DND-41 (cell line): ENCODE measurements around the gene OLIG1.

ENCODE experiments used
- ATAC-seq: fragments of 200-7000 bp; cut with Tn5 transposase; 3 replicates; pipeline ENCODE4 v1.9.1; 2021; ENCODE audit warnings: low read depth; ENCODE audit not compliant: insufficient read depth
- DNase-seq: peaks from one replicate; pipeline ENCODE4 v3.0.0-alpha.2; 2020
- H2AFZ ChIP-seq: 2 replicates; pipeline ENCODE4 v1.6.0; 2012; ENCODE audit warnings: low read depth, low read length
- H3K27ac ChIP-seq: 2 replicates; pipeline ENCODE4 v1.5.1; 2012; ENCODE audit warnings: low read length, inconsistent platforms
- H3K27me3 ChIP-seq: fragments of 200-600 bp; sonication (generic); 2 replicates; pipeline ENCODE4 v1.6.0; 2012; ENCODE audit warnings: low read length, mild to moderate bottlenecking, inconsistent platforms; ENCODE audit not compliant: insufficient read depth, poor library complexity
- H3K36me3 ChIP-seq: 2 replicates; pipeline ENCODE4 v1.5.1; 2012; ENCODE audit warnings: low read length, inconsistent platforms; ENCODE audit not compliant: insufficient read depth
- H3K4me1 ChIP-seq: 2 replicates; pipeline ENCODE4 v1.5.1; 2012; ENCODE audit warnings: mild to moderate bottlenecking, low read length; ENCODE audit not compliant: insufficient read depth
- H3K4me2 ChIP-seq: 2 replicates; pipeline ENCODE4 v1.6.0; 2012; ENCODE audit warnings: mild to moderate bottlenecking, moderate library complexity, low read length, inconsistent platforms; ENCODE audit not compliant: insufficient read depth
- H3K4me3 ChIP-seq, 2 experiments: fragments of 200-600 bp in 1 of 2; shearing (Covaris generic) in 1 of 2; 2 replicates each; pipeline ENCODE4 v1.5.1; 2012 to 2016; ENCODE audit warnings: inconsistent platforms in 2 of 2, low read length in 2 of 2, mild to moderate bottlenecking in 2 of 2, low read depth in 1 of 2, moderate library complexity in 1 of 2
- H3K79me2 ChIP-seq: 2 replicates; pipeline ENCODE4 v1.6.0; 2012; ENCODE audit warnings: low read length, inconsistent platforms; ENCODE audit not compliant: insufficient read depth
- H3K9ac ChIP-seq: 2 replicates; pipeline ENCODE4 v1.6.0; 2012; ENCODE audit warnings: low read depth, mild to moderate bottlenecking, inconsistent platforms, low read length, moderate library complexity
- H3K9me3 ChIP-seq: 2 replicates; pipeline ENCODE4 v1.5.1; 2012; ENCODE audit warnings: low read length, moderate library complexity, mild to moderate bottlenecking, inconsistent platforms; ENCODE audit not compliant: insufficient read depth, severe bottlenecking
- H4K20me1 ChIP-seq: 2 replicates; pipeline ENCODE4 v1.6.0; 2012; ENCODE audit warnings: low read length; ENCODE audit not compliant: insufficient read depth
- CTCF ChIP-seq: IDR thresholded peaks from 2 replicates; pipeline ENCODE4 v1.5.1; 2012; ENCODE audit warnings: borderline replicate concordance, low read length, moderate library complexity, mild to moderate bottlenecking; ENCODE audit not compliant: poor library complexity, severe bottlenecking; ENCODE audit errors: extremely low read depth
- EZH2 ChIP-seq: IDR thresholded peaks from 3 replicates; pipeline ENCODE4 v1.6.1; 2012; ENCODE audit warnings: borderline replicate concordance, low read depth, mild to moderate bottlenecking, moderate library complexity, low read length, inconsistent platforms; ENCODE audit not compliant: severe bottlenecking

Gene OLIG1

GRCh38 chr21:33021667-33022066 lies 48.3 kb upstream of the OLIG1 start:
- Histone ChIP-seq H3K9ac (no peak overlapping the region), H3K79me2 (no peaks in the 10 kb centered on the region), H3K27me3 (peaks cover 43% of the 10 kb centered on the region), H3K27ac (no peak overlapping the region), H2AFZ (no peak overlapping the region), H3K9me3 (no peaks in the 10 kb centered on the region), H3K4me1 (peaks cover 9% of the 10 kb centered on the region), H4K20me1 (no peaks in the 10 kb centered on the region; the same call in 1 of the 2 replicates), H3K36me3 (no peaks in the 10 kb centered on the region), H3K4me3 (no peak overlapping the region), H3K4me2 (no peak overlapping the region)
- TF ChIP-seq CTCF (no peak), EZH2 (no peak)
- ATAC-seq: no peak
- no peak for DNase-seq

- TF ChIP-seq CTCF (no peak), EZH2 (no peak)
- no peaks in the 10 kb centered on the region; the same call in 1 of the 2 replicates for H4K20me1 ChIP-seq
- no peak overlapping the region for H3K4me2 ChIP-seq
- H3K36me3 ChIP-seq: no peaks in the 10 kb centered on the region
- H3K4me1 ChIP-seq: peaks cover 9% of the 10 kb centered on the region
- H3K79me2 ChIP-seq: no peaks in the 10 kb centered on the region
- no peak overlapping the region for H3K27ac ChIP-seq
- no peaks in the 10 kb centered on the region for H3K9me3 ChIP-seq
- H3K4me3 ChIP-seq: no peak overlapping the region
- H3K27me3 ChIP-seq: peaks cover 39% of the 10 kb centered on the region
- ATAC-seq (no peak), DNase-seq (no peak)
- no peak overlapping the region for H3K9ac ChIP-seq
- no peak overlapping the region for H2AFZ ChIP-seq
Observed at GRCh38 chr21:33022489-33022827, 47.5 kb upstream of the OLIG1 start.

GRCh38 chr21:33022828-33023573 lies 46.9 kb upstream of the OLIG1 start:
- no peak for TF ChIP-seq EZH2
- TF ChIP-seq CTCF: no peak
- Histone ChIP-seq H3K27me3 (peaks cover 38% of the 10 kb centered on the region), H2AFZ (no peak overlapping the region), H3K4me2 (no peak overlapping the region), H3K4me3 (no peak overlapping the region), H3K9me3 (no peaks in the 10 kb centered on the region), H4K20me1 (no peaks in the 10 kb centered on the region; the same call in 1 of the 2 replicates), H3K4me1 (peaks cover 9% of the 10 kb centered on the region), H3K9ac (no peak overlapping the region), H3K36me3 (no peaks in the 10 kb centered on the region), H3K27ac (no peak overlapping the region), H3K79me2 (no peaks in the 10 kb centered on the region)
- DNase-seq (no peak), ATAC-seq (no peak)
